Astrocyte (in vitro differentiated cells and primary cell): ENCODE results near the gene MAPKAP1. TPM values are rescaled to one million over a fixed set of nuclear protein-coding genes. Genes with fewer than 3 reads are reported as not detected.

ENCODE experiments used
- DNase-seq: peaks from one replicate; pipeline ENCODE4 v3.0.0-alpha.2; 2010; ENCODE audit warnings: low read depth
- FAIRE-seq: peaks from 2 replicates; lab custom pipeline; 2011; peaks lifted over from hg19 to GRCh38; lab: Jason Lieb, UNC
- H2AFZ ChIP-seq: 2 replicates; pipeline ENCODE4 v1.6.0; 2012; ENCODE audit warnings: low read depth, low read length, inconsistent platforms
- H3K27ac ChIP-seq: 2 replicates; pipeline ENCODE4 v1.5.1; 2011; ENCODE audit warnings: low read depth, low read length, inconsistent platforms
- H3K27me3 ChIP-seq: 2 replicates; pipeline ENCODE4 v1.6.0; 2011; ENCODE audit warnings: low read length, inconsistent platforms; ENCODE audit not compliant: insufficient read depth
- H3K36me3 ChIP-seq: 2 replicates; pipeline ENCODE4 v1.5.1; 2011; ENCODE audit warnings: low read length, inconsistent platforms; ENCODE audit not compliant: insufficient read depth
- H3K4me1 ChIP-seq: 2 replicates; pipeline ENCODE4 v1.5.1; 2011; ENCODE audit warnings: low read length, inconsistent platforms; ENCODE audit not compliant: insufficient read depth
- H3K4me2 ChIP-seq: 2 replicates; pipeline ENCODE4 v1.6.0; 2012; ENCODE audit warnings: low read length, inconsistent platforms
- H3K4me3 ChIP-seq: 2 replicates; pipeline ENCODE4 v1.5.1; 2011; ENCODE audit warnings: low read depth, mild to moderate bottlenecking, low read length, inconsistent platforms; ENCODE audit not compliant: insufficient read depth
- H3K79me2 ChIP-seq: 2 replicates; pipeline ENCODE4 v1.6.0; 2012; ENCODE audit warnings: mild to moderate bottlenecking, low read length, inconsistent platforms; ENCODE audit not compliant: insufficient read depth
- H3K9ac ChIP-seq: 2 replicates; pipeline ENCODE4 v1.6.0; 2012; ENCODE audit warnings: mild to moderate bottlenecking, low read length, inconsistent platforms
- H3K9me3 ChIP-seq: 2 replicates; pipeline ENCODE4 v1.5.1; 2012; ENCODE audit warnings: low read depth, mild to moderate bottlenecking, low read length, inconsistent platforms; ENCODE audit not compliant: insufficient read depth
- H4K20me1 ChIP-seq: 2 replicates; pipeline ENCODE4 v1.6.0; 2012; ENCODE audit warnings: low read length, inconsistent platforms; ENCODE audit not compliant: insufficient read depth
- H3K27ac Mint-ChIP-seq: one replicate; pipeline ENCODE4 v1.8.0; 2021; ENCODE audit warnings: mild to moderate bottlenecking, mixed read lengths; ENCODE audit not compliant: unreplicated experiment
- H3K27me3 Mint-ChIP-seq: one replicate; pipeline ENCODE4 v1.8.0; 2021; ENCODE audit warnings: low read depth, mixed read lengths; ENCODE audit not compliant: unreplicated experiment
- H3K36me3 Mint-ChIP-seq: one replicate; pipeline ENCODE4 v1.8.0; 2021; ENCODE audit warnings: low read depth, mixed read lengths; ENCODE audit not compliant: unreplicated experiment
- H3K4me1 Mint-ChIP-seq: one replicate; pipeline ENCODE4 v1.8.0; 2021; ENCODE audit warnings: low read depth, mixed read lengths; ENCODE audit not compliant: unreplicated experiment
- H3K4me3 Mint-ChIP-seq: one replicate; pipeline ENCODE4 v1.8.0; 2021; ENCODE audit warnings: mild to moderate bottlenecking, moderate library complexity, mixed read lengths; ENCODE audit not compliant: unreplicated experiment
- H3K9me3 Mint-ChIP-seq: one replicate; pipeline ENCODE4 v1.8.0; 2021; ENCODE audit warnings: mild to moderate bottlenecking, mixed read lengths; ENCODE audit not compliant: unreplicated experiment
- CTCF ChIP-seq: IDR thresholded peaks from 2 replicates; pipeline ENCODE4 v1.5.1; 2011; ENCODE audit warnings: low read depth, mild to moderate bottlenecking, inconsistent platforms, low read length, moderate library complexity; ENCODE audit not compliant: insufficient read depth
- EZH2 ChIP-seq: IDR thresholded peaks from 2 replicates; pipeline ENCODE4 v1.6.1; 2012; ENCODE audit warnings: mild to moderate bottlenecking, low read length, inconsistent platforms; ENCODE audit not compliant: insufficient read depth
- total RNA-seq: library from RNA; stranded (reverse); gene quantifications from 2 replicates; pipeline ENCODE4 v1.2.1, GENCODE V29; 2021

The MAPKAP1 gene
- total RNA-seq, 1 donor from 2014 or later = 109 TPM

- H3K4me2 ChIP-seq = no peak overlapping the region
- no peak for FAIRE-seq
- no peaks in the 10 kb centered on the region for H3K4me1 Mint-ChIP-seq
- H3K9me3 ChIP-seq = no peaks in the 10 kb centered on the region
- H3K36me3 ChIP-seq = no peaks in the 10 kb centered on the region
- no peak overlapping the region for H2AFZ ChIP-seq
- H3K4me3 ChIP-seq = no peak overlapping the region
- DNase-seq = no peak
- H3K36me3 Mint-ChIP-seq = no peaks in the 10 kb centered on the region
- no peaks in the 10 kb centered on the region for H3K27me3 ChIP-seq
- peaks cover 2% of the 10 kb centered on the region for H3K27me3 Mint-ChIP-seq
- no peak overlapping the region for H3K4me3 Mint-ChIP-seq
- no peaks in the 10 kb centered on the region for H3K4me1 ChIP-seq
- H3K9ac ChIP-seq = no peak overlapping the region
- no peak overlapping the region for H3K27ac Mint-ChIP-seq
- TF ChIP-seq CTCF = no peak
- TF ChIP-seq EZH2 = no peak
- H4K20me1 ChIP-seq = no peaks in the 10 kb centered on the region
- H3K9me3 Mint-ChIP-seq = no peaks in the 10 kb centered on the region
- no peaks in the 10 kb centered on the region for H3K79me2 ChIP-seq
- no peak overlapping the region for H3K27ac ChIP-seq
Measured at GRCh38 chr9:125415583-125416460, 291.2 kb downstream of the MAPKAP1 start.

DNA sequence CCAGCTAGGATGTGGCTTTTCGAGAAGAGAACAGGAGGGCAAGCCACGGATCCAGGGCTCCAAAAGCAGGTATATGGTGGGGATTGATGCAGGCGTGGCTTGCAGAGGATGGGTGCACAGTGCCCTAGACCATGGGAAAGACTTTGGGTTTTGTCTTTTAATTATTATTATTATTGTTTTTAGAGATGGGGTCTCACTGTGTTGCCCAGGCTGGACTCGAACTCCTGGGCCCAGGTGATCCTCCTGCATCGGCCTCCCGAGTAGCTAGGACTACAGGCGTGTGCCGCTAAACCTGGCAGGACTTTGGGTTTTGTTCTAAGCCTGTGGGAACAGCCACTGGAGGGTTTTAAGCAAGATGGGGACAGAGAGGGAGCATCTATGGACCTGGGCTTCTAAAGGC lies 293.4 kb downstream of the MAPKAP1 start:
- no peak overlapping the region for H3K4me3 ChIP-seq
- TF ChIP-seq EZH2 (no peak), CTCF (no peak)
- no peak overlapping the region for H3K27ac ChIP-seq
- H3K36me3 ChIP-seq = no peaks in the 10 kb centered on the region
- no peaks in the 10 kb centered on the region for H4K20me1 ChIP-seq
- H3K79me2 ChIP-seq = no peaks in the 10 kb centered on the region
- H3K4me1 Mint-ChIP-seq = no peaks in the 10 kb centered on the region
- H3K27me3 ChIP-seq = no peaks in the 10 kb centered on the region
- H3K36me3 Mint-ChIP-seq = no peaks in the 10 kb centered on the region
- no peak for DNase-seq
- H2AFZ ChIP-seq = no peak overlapping the region
- H3K27ac Mint-ChIP-seq = no peak overlapping the region
- H3K9me3 ChIP-seq = peaks cover 4% of the 10 kb centered on the region
- no peak overlapping the region for H3K4me2 ChIP-seq
- peaks cover 2% of the 10 kb centered on the region for H3K9me3 Mint-ChIP-seq
- H3K4me1 ChIP-seq = no peaks in the 10 kb centered on the region
- peaks cover 5% of the 10 kb centered on the region for H3K27me3 Mint-ChIP-seq
- no peak overlapping the region for H3K9ac ChIP-seq
- no peak overlapping the region for H3K4me3 Mint-ChIP-seq
- FAIRE-seq = no peak

DNA sequence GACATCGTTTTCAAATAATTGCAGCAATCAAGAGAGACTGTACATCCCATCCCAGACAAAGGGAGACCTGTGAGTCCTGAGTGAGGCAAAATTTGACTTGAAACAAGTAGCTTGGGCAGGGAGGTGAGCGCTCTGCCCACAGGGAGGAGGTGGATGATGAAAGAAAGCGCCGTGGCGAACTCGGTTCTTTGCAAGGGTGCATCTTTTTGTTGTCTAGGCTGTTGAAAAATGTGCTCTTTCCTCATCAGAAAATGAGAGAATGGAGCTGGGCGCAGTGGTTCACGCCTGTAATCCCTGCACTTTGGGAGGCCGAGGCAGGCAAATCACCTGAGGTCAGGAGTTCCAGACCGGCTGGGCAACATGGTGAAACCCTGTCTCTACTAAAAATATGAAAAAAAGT lies 294.8 kb downstream of the MAPKAP1 start:
- no peak overlapping the region for H3K4me3 Mint-ChIP-seq
- H3K27me3 ChIP-seq = no peaks in the 10 kb centered on the region
- H3K9me3 Mint-ChIP-seq = peaks cover 2% of the 10 kb centered on the region
- peaks cover 4% of the 10 kb centered on the region for H3K4me1 ChIP-seq
- no peaks in the 10 kb centered on the region for H3K4me1 Mint-ChIP-seq
- H3K36me3 ChIP-seq = no peaks in the 10 kb centered on the region
- no peak overlapping the region for H3K9ac ChIP-seq
- H3K79me2 ChIP-seq = no peaks in the 10 kb centered on the region
- H4K20me1 ChIP-seq = no peaks in the 10 kb centered on the region
- H3K36me3 Mint-ChIP-seq = no peaks in the 10 kb centered on the region
- peaks cover 5% of the 10 kb centered on the region for H3K27me3 Mint-ChIP-seq
- DNase-seq (no peak), FAIRE-seq (no peak)
- H2AFZ ChIP-seq = no peak overlapping the region
- peaks cover 4% of the 10 kb centered on the region for H3K9me3 ChIP-seq
- no peak overlapping the region for H3K27ac ChIP-seq
- H3K4me2 ChIP-seq = no peak overlapping the region
- H3K4me3 ChIP-seq = no peak overlapping the region
- no peak overlapping the region for H3K27ac Mint-ChIP-seq
- TF ChIP-seq CTCF = no peak
- TF ChIP-seq EZH2 = no peak
